HK-2 (cell line): ENCODE measurements around the gene PDE4DIP.
"Not testable (repeated sequence)": the region's sequence is repeated elsewhere in the genome, so short reads cannot be mapped to it uniquely, and the experiment has no call there.

Source experiments
- DNase-seq: peaks from one replicate; pipeline ENCODE4 v3.0.0-alpha.2; 2018; ENCODE audit not compliant: unreplicated experiment

PDE4DIP gene

GRCh38 chr1:148921047-148921446 lies 76.8 kb downstream of the PDE4DIP start:
- not testable (repeated sequence) for DNase-seq

- not testable (repeated sequence) for DNase-seq
Measured at GRCh38 chr1:148923798-148924197, 79.6 kb downstream of the PDE4DIP start.

- not testable (repeated sequence) for DNase-seq
Measured at GRCh38 chr1:148927645-148928044, 83.4 kb downstream of the PDE4DIP start.

- DNase-seq, result not testable (repeated sequence)
Measured at GRCh38 chr1:148929253-148929652, 85.0 kb downstream of the PDE4DIP start.

GRCh38 chr1:148935381-148936002 lies 91.3 kb downstream of the PDE4DIP start:
- DNase-seq, result not testable (repeated sequence)

- not testable (repeated sequence) for DNase-seq
Measured at GRCh38 chr1:148942906-148943305, 98.7 kb downstream of the PDE4DIP start.

GRCh38 chr1:148945130-148945529 lies 100.9 kb downstream of the PDE4DIP start:
- DNase-seq, result not testable (repeated sequence)

- not testable (repeated sequence) for DNase-seq
Measured at GRCh38 chr1:148948768-148949167, 104.5 kb downstream of the PDE4DIP start.

GRCh38 chr1:148951336-148952227 lies 107.4 kb downstream of the PDE4DIP start:
- peak; percentile 82 for DNase-seq

- DNase-seq, result not testable (repeated sequence)
Measured at GRCh38 chr1:148952253-148952937, 108.2 kb downstream of the PDE4DIP start.

- peak; percentile 10 for DNase-seq
Measured at GRCh38 chr1:148952938-148953616, 108.8 kb downstream of the PDE4DIP start.

GRCh38 chr1:148953730-148954129 lies 109.5 kb downstream of the PDE4DIP start:
- not testable (repeated sequence) for DNase-seq

GRCh38 chr1:148958343-148958742 lies 114.1 kb downstream of the PDE4DIP start:
- not testable (repeated sequence) for DNase-seq

GRCh38 chr1:148960212-148961000 lies 116.2 kb downstream of the PDE4DIP start:
- not testable (repeated sequence) for DNase-seq

GRCh38 chr1:148962127-148962857 lies 118.1 kb downstream of the PDE4DIP start:
- DNase-seq, result not testable (repeated sequence)

- not testable (repeated sequence) for DNase-seq
Measured at GRCh38 chr1:148966084-148966483, 121.9 kb downstream of the PDE4DIP start.

GRCh38 chr1:148967580-148967979 lies 123.4 kb downstream of the PDE4DIP start:
- DNase-seq, result not testable (repeated sequence)

- DNase-seq, result not testable (repeated sequence)
Measured at GRCh38 chr1:148968682-148969081, 124.5 kb downstream of the PDE4DIP start.

- not testable (repeated sequence) for DNase-seq
Measured at GRCh38 chr1:148969126-148969525, 124.9 kb downstream of the PDE4DIP start.

GRCh38 chr1:148975453-148975852 lies 131.2 kb downstream of the PDE4DIP start:
- not testable (repeated sequence) for DNase-seq
